ENCODE measurements around the gene COG7.

COG7 gene

GRCh38 chr16:23482778-23483177 lies 29.8 kb upstream of the COG7 start:
- Histone ChIP-seq H4K20me1 (ENCODE audit: insufficient read depth, low read length) (peaks cover 51% of the 10 kb centered on the region), H3K9ac (ENCODE audit: low read length) (no peak overlapping the region), H2AFZ (ENCODE audit: low read depth, low read length) (no peak overlapping the region), H3K27me3 (ENCODE audit: low read depth, low read length) (no peaks in the 10 kb centered on the region), H3K27ac (ENCODE audit: low read length) (no peak overlapping the region), H3K4me3 (ENCODE audit: low read length) (no peak overlapping the region), H3K4me1 (ENCODE audit: low read length) (no peaks in the 10 kb centered on the region), H3K79me2 (ENCODE audit: low read length) (peaks cover 7% of the 10 kb centered on the region; the same call in 1 of the 2 replicates), H3K36me3 (replicated peaks; ENCODE audit: low read depth, low read length) (peaks cover 82% of the 10 kb centered on the region), H3K4me2 (ENCODE audit: low read length) (no peak overlapping the region), H3K9me3 (ENCODE audit: insufficient read depth, low read length) (no peaks in the 10 kb centered on the region)
- TF ChIP-seq EZH2phosphoT487 (IDR thresholded peaks at IDR 0.05; ENCODE audit: low read depth), result no peak
- TF ChIP-seq, protein P1, sequence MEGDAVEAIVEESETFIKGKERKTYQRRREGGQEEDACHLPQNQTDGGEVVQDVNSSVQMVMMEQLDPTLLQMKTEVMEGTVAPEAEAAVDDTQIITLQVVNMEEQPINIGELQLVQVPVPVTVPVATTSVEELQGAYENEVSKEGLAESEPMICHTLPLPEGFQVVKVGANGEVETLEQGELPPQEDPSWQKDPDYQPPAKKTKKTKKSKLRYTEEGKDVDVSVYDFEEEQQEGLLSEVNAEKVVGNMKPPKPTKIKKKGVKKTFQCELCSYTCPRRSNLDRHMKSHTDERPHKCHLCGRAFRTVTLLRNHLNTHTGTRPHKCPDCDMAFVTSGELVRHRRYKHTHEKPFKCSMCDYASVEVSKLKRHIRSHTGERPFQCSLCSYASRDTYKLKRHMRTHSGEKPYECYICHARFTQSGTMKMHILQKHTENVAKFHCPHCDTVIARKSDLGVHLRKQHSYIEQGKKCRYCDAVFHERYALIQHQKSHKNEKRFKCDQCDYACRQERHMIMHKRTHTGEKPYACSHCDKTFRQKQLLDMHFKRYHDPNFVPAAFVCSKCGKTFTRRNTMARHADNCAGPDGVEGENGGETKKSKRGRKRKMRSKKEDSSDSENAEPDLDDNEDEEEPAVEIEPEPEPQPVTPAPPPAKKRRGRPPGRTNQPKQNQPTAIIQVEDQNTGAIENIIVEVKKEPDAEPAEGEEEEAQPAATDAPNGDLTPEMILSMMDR (IDR thresholded peaks at IDR 0.05; ENCODE audit: low read depth, low read length), result no peak

GRCh38 chr16:23480257-23480656 lies 27.3 kb upstream of the COG7 start:
- H3K36me3 ChIP-seq (replicated peaks; ENCODE audit: low read depth, low read length), result peaks cover 73% of the 10 kb centered on the region
- no peak overlapping the region for H3K27ac ChIP-seq (ENCODE audit: low read length)
- no peak overlapping the region for H2AFZ ChIP-seq (ENCODE audit: low read depth, low read length)
- H3K27me3 ChIP-seq (ENCODE audit: low read depth, low read length), result no peaks in the 10 kb centered on the region
- H3K4me1 ChIP-seq (ENCODE audit: low read length), result no peaks in the 10 kb centered on the region
- H3K4me2 ChIP-seq (ENCODE audit: low read length), result no peak overlapping the region
- no peaks in the 10 kb centered on the region for H3K9me3 ChIP-seq (ENCODE audit: insufficient read depth, low read length)
- TF ChIP-seq, protein P1 (IDR thresholded peaks at IDR 0.05; ENCODE audit: low read depth, low read length), result no peak
- TF ChIP-seq EZH2phosphoT487 (IDR thresholded peaks at IDR 0.05; ENCODE audit: low read depth), result no peak
- H4K20me1 ChIP-seq (ENCODE audit: insufficient read depth, low read length), result peaks cover 40% of the 10 kb centered on the region
- H3K4me3 ChIP-seq (ENCODE audit: low read length), result no peak overlapping the region
- no peak overlapping the region for H3K9ac ChIP-seq (ENCODE audit: low read length)
- no peaks in the 10 kb centered on the region; the same call in 1 of the 2 replicates for H3K79me2 ChIP-seq (ENCODE audit: low read length)

DNA sequence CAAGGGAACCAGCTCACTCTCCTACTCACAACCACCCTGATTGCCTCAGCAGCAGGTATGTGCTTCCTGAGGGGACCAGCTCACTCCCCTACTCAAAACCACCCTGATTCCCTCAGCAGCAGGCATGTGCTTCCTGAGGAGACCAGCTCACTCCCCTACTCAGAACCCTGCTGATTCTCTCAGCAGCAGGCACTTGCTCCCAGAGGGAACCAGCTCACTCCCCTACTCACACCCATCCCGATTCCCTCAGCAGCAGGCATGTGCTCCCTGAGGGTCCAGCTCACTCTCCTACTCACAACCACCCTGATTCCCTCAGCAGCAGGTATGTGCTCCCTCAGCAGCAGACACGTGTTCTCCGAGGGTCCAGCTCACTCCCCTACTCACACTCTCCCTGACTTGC lies 26.1 kb upstream of the COG7 start:
- Histone ChIP-seq H3K9me3 (ENCODE audit: insufficient read depth, low read length) (no peaks in the 10 kb centered on the region), H3K36me3 (replicated peaks; ENCODE audit: low read depth, low read length) (peaks cover 71% of the 10 kb centered on the region), H3K27ac (ENCODE audit: low read length) (no peak overlapping the region), H4K20me1 (ENCODE audit: insufficient read depth, low read length) (peaks cover 29% of the 10 kb centered on the region; the same call in 1 of the 2 replicates), H3K4me2 (ENCODE audit: low read length) (no peak overlapping the region), H3K9ac (ENCODE audit: low read length) (no peak overlapping the region), H2AFZ (ENCODE audit: low read depth, low read length) (no peak overlapping the region), H3K4me1 (ENCODE audit: low read length) (no peaks in the 10 kb centered on the region), H3K79me2 (ENCODE audit: low read length) (no peaks in the 10 kb centered on the region), H3K27me3 (ENCODE audit: low read depth, low read length) (no peaks in the 10 kb centered on the region), H3K4me3 (ENCODE audit: low read length) (no peak overlapping the region)
- TF ChIP-seq, protein P1 (IDR thresholded peaks at IDR 0.05; ENCODE audit: low read depth, low read length), result no peak
- TF ChIP-seq EZH2phosphoT487 (IDR thresholded peaks at IDR 0.05; ENCODE audit: low read depth), result no peak

GRCh38 chr16:23478566-23478965 lies 25.6 kb upstream of the COG7 start:
- Histone ChIP-seq H3K9me3 (ENCODE audit: insufficient read depth, low read length) (no peaks in the 10 kb centered on the region), H3K4me3 (ENCODE audit: low read length) (no peak overlapping the region), H3K4me1 (ENCODE audit: low read length) (no peaks in the 10 kb centered on the region)

More at GRCh38 chr16:23478566-23478965, 25.6 kb upstream of the COG7 start:
- H2AFZ ChIP-seq (ENCODE audit: low read depth, low read length), result no peak overlapping the region
- no peaks in the 10 kb centered on the region for H3K27me3 ChIP-seq (ENCODE audit: low read depth, low read length)
- H4K20me1 ChIP-seq (ENCODE audit: insufficient read depth, low read length), result peaks cover 29% of the 10 kb centered on the region; the same call in 1 of the 2 replicates
- H3K27ac ChIP-seq (ENCODE audit: low read length), result no peak overlapping the region
- no peak overlapping the region for H3K4me2 ChIP-seq (ENCODE audit: low read length)
- no peak for TF ChIP-seq EZH2phosphoT487 (IDR thresholded peaks at IDR 0.05; ENCODE audit: low read depth)
- TF ChIP-seq, protein P1 (IDR thresholded peaks at IDR 0.05; ENCODE audit: low read depth, low read length), result no peak
- no peaks in the 10 kb centered on the region for H3K79me2 ChIP-seq (ENCODE audit: low read length)
- H3K36me3 ChIP-seq (replicated peaks; ENCODE audit: low read depth, low read length), result peaks cover 75% of the 10 kb centered on the region
- no peak overlapping the region for H3K9ac ChIP-seq (ENCODE audit: low read length)
